Fibroblast of lung (primary cell): ENCODE data around the gene GRIK4. TPM values are rescaled to one million over a fixed set of nuclear protein-coding genes. Genes with fewer than 3 reads are reported as not detected.

Source experiments
- DNase-seq, 2 donors: peaks; one replicate each; pipeline versions ENCODE4 v3.0.0 to v3.0.0-alpha.2; 2010; ENCODE audit warnings: low read depth in 2 of 2
- H2AFZ ChIP-seq: 2 replicates; pipeline ENCODE4 v1.5.1; 2012; ENCODE audit warnings: low read length, control low read depth, inconsistent platforms
- H3K27ac ChIP-seq: 2 replicates; pipeline ENCODE4 v1.5.1; 2011; ENCODE audit warnings: low read length, control low read depth; ENCODE audit not compliant: insufficient read depth
- H3K27me3 ChIP-seq: 2 replicates; pipeline ENCODE4 v1.5.1; 2011; ENCODE audit warnings: mild to moderate bottlenecking, low read length; ENCODE audit not compliant: control insufficient read depth, insufficient read depth
- H3K36me3 ChIP-seq: 2 replicates; pipeline ENCODE4 v1.5.1; 2011; ENCODE audit warnings: low read length; ENCODE audit not compliant: control insufficient read depth, insufficient read depth
- H3K4me1 ChIP-seq: 2 replicates; pipeline ENCODE4 v1.5.1; 2011; ENCODE audit warnings: low read length; ENCODE audit not compliant: control insufficient read depth, insufficient read depth; ENCODE audit errors: extremely low read depth
- H3K4me2 ChIP-seq: 2 replicates; pipeline ENCODE4 v1.5.1; 2011; ENCODE audit warnings: low read length, control low read depth; ENCODE audit not compliant: insufficient read depth; ENCODE audit errors: extremely low read depth
- H3K4me3 ChIP-seq, 4 experiments: fragments of 200-600 bp in 1 of 4; sonication (generic) in 1 of 4; replicated peaks in 1 of 4; 2 replicates each; pipeline ENCODE4 v1.5.1; 2011 to 2016; ENCODE audit warnings: low read length in 4 of 4, low read depth in 3 of 4, mild to moderate bottlenecking in 3 of 4, control low read depth in 2 of 4, inconsistent platforms in 1 of 4, mixed read lengths in 1 of 4; ENCODE audit not compliant: insufficient read depth in 1 of 4; ENCODE audit errors: control extremely low read depth in 1 of 4
- H3K79me2 ChIP-seq: 2 replicates; pipeline ENCODE4 v1.5.1; 2012; ENCODE audit warnings: mild to moderate bottlenecking, low read length, inconsistent platforms; ENCODE audit not compliant: control insufficient read depth, insufficient read depth
- H3K9ac ChIP-seq: 2 replicates; pipeline ENCODE4 v1.5.1; 2011; ENCODE audit warnings: mild to moderate bottlenecking, low read length, control low read depth; ENCODE audit not compliant: insufficient read depth
- H3K9me3 ChIP-seq: 2 replicates; pipeline ENCODE4 v1.5.1; 2012; ENCODE audit warnings: low read depth, low read length; ENCODE audit not compliant: control insufficient read depth, insufficient read depth
- H4K20me1 ChIP-seq: 2 replicates; pipeline ENCODE4 v1.5.1; 2011; ENCODE audit warnings: low read length; ENCODE audit not compliant: control insufficient read depth, insufficient read depth; ENCODE audit errors: extremely low read depth
- EZH2 ChIP-seq: IDR thresholded peaks from 2 replicates; pipeline ENCODE4 v1.5.1; 2012; ENCODE audit warnings: low read length, control low read depth, mild to moderate bottlenecking; ENCODE audit errors: missing control alignments
- polyA plus RNA-seq, 2 donors: library from polyadenylated mRNA; depleted of rRNA in 1 of 2; stranded (reverse) in 1 of 2; unstranded in 1 of 2; fragments of >200 nt; gene quantifications; 2 replicates each; pipeline ENCODE4 v1.2.1, GENCODE V29; 2011 to 2012; ENCODE audit warnings: missing spikeins in 1 of 2
- total RNA-seq: library from RNA; depleted of rRNA; stranded (reverse); fragments of >200 nt; gene quantifications from 2 replicates; pipeline ENCODE4 v1.2.1, GENCODE V29; 2014
- TF ChIP-seq, protein P1 (sequence below), 2 donors: IDR thresholded peaks in 1 of 2; conservative IDR thresholded peaks in 1 of 2; 1 replicate in 1 of 2; 2 replicates in 1 of 2; pipeline ENCODE4 v1.5.1; 2011 to 2012; ENCODE audit warnings: low read length in 2 of 2, control low read depth in 1 of 2, inconsistent platforms in 1 of 2, low read depth in 1 of 2, mild to moderate bottlenecking in 1 of 2

The GRIK4 gene
- total and polyA plus RNA-seq, 2 donors (not counting 1 experiment from before 2014, with no cell fraction given) = 0.17 to 1.5 TPM

DNA sequence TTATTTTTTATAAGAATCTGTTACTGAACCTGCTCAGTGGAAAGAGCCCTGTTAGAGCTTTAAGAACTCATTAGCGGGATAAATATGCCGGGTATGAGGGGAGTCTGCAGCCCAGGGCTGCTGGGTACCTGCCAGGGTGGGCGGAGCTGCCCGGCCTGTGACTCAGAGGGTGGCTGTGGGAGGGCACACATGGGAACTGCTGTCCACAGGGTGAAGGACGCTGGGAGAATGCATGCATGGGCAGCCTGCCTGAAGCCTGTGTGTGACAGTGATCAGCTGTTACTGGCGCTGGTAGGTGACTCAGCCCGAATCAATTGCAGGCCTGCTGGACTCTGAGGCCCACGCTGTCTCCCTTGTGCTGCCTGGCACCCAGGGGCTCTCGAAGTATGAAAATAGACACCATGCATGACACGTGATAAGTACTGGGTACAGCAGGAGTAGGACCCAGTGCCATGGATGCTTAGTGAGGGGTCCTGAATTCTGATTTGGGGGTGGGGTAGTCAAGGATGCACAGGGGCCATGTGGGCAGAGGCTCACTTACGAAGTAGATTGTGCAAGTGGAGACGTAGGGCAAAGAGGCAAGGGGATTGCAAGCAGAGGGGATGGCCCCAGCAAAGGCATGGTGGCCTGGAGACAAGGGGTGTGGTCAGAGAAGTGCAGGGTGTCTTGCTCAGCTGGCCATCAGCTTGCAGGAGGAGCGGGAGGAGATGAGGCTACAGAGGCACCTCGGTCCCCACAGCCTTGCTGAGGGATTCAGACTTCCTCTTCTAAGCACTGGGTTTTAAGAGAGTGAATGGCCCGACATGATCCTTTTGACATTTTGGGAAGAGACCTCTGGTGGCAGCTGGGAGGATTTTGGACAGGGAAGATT lies 36.5 kb downstream of the GRIK4 start:
- Histone ChIP-seq H4K20me1 (no peaks in the 10 kb centered on the region), H3K4me1 (peaks cover 22% of the 10 kb centered on the region), H3K4me3 (no peak overlapping the region), H3K27ac (peak overlapping the region; percentile 69), H3K27me3 (no peaks in the 10 kb centered on the region), H2AFZ (peak overlapping the region; percentile 1), H3K9ac (peak overlapping the region; percentile 36), H3K4me2 (peak overlapping the region; percentile 66), H3K36me3 (no peaks in the 10 kb centered on the region), H3K79me2 (no peaks in the 10 kb centered on the region), H3K9me3 (no peaks in the 10 kb centered on the region)
- TF ChIP-seq, protein P1, sequence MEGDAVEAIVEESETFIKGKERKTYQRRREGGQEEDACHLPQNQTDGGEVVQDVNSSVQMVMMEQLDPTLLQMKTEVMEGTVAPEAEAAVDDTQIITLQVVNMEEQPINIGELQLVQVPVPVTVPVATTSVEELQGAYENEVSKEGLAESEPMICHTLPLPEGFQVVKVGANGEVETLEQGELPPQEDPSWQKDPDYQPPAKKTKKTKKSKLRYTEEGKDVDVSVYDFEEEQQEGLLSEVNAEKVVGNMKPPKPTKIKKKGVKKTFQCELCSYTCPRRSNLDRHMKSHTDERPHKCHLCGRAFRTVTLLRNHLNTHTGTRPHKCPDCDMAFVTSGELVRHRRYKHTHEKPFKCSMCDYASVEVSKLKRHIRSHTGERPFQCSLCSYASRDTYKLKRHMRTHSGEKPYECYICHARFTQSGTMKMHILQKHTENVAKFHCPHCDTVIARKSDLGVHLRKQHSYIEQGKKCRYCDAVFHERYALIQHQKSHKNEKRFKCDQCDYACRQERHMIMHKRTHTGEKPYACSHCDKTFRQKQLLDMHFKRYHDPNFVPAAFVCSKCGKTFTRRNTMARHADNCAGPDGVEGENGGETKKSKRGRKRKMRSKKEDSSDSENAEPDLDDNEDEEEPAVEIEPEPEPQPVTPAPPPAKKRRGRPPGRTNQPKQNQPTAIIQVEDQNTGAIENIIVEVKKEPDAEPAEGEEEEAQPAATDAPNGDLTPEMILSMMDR (conservative IDR thresholded peaks at IDR 0.05 in 1 of 2, IDR thresholded peaks at IDR 0.05 in 1 of 2; ENCODE audit: low read depth in 1 of 2, low read length in 2 of 2) = peak in 1 of 2 donors; percentile 33
- no peak for TF ChIP-seq EZH2
- peak; percentile 97 to 98 for DNase-seq

- Histone ChIP-seq H3K27me3 (no peaks in the 10 kb centered on the region), H3K36me3 (no peaks in the 10 kb centered on the region), H3K4me1 (peaks cover 22% of the 10 kb centered on the region), H4K20me1 (no peaks in the 10 kb centered on the region), H3K4me2 (no peak overlapping the region), H3K9ac (peak overlapping the region; percentile 36), H3K27ac (peak overlapping the region; percentile 69), H2AFZ (no peak overlapping the region), H3K9me3 (no peaks in the 10 kb centered on the region), H3K79me2 (no peaks in the 10 kb centered on the region), H3K4me3 (no peak overlapping the region)
- TF ChIP-seq EZH2 = no peak
- TF ChIP-seq, protein P1 (conservative IDR thresholded peaks at IDR 0.05 in 1 of 2, IDR thresholded peaks at IDR 0.05 in 1 of 2; ENCODE audit: low read depth in 1 of 2, low read length in 2 of 2) = no peak
- no peak for DNase-seq
Measured at GRCh38 chr11:120548682-120549209, 37.2 kb downstream of the GRIK4 start.

DNA sequence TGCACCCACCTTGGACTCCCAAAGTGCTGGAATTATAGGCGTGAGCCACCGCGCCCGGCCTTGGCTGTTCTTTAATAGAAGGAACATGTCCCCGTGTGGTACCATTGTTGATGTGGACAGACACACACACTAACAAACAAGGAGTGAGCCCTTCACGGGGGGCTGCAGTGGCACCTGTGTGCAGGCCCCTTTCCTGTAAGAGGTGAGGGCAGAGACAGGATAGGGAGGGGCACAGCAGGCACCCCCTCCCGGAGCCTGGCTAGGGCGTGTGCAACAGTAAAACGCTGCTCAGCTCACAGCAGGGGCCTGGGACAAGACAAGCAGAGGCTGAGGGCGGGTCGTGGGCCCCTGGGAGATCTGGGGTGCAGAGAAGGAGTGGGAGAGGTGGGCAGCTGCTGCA lies 37.8 kb downstream of the GRIK4 start:
- Histone ChIP-seq H3K79me2 (no peaks in the 10 kb centered on the region), H3K4me3 (no peak overlapping the region), H3K36me3 (no peaks in the 10 kb centered on the region), H3K4me1 (peaks cover 22% of the 10 kb centered on the region), H3K4me2 (no peak overlapping the region), H4K20me1 (no peaks in the 10 kb centered on the region), H3K27ac (no peak overlapping the region), H3K9ac (no peak overlapping the region), H3K27me3 (no peaks in the 10 kb centered on the region), H2AFZ (no peak overlapping the region), H3K9me3 (no peaks in the 10 kb centered on the region)
- TF ChIP-seq EZH2 = no peak
- TF ChIP-seq, protein P1 (conservative IDR thresholded peaks at IDR 0.05 in 1 of 2, IDR thresholded peaks at IDR 0.05 in 1 of 2; ENCODE audit: low read depth in 1 of 2, low read length in 2 of 2) = no peak
- DNase-seq = no peak
